OCI-LY1 (cell line): ENCODE measurements around the gene MEIG1.

Source experiments
- H2AFZ ChIP-seq: fragments of 200-600 bp; sonication (generic), shearing (Covaris generic); 2 replicates; pipeline ENCODE4 v1.6.0; 2014; ENCODE audit warnings: antibody characterized with exemption, mild to moderate bottlenecking, low read length
- H3F3A ChIP-seq: fragments of 200-600 bp; sonication (generic), shearing (Covaris generic); 2 replicates; pipeline ENCODE4 v1.6.0; 2014; ENCODE audit warnings: mild to moderate bottlenecking, antibody characterized with exemption, low read length, moderate library complexity; ENCODE audit not compliant: insufficient read depth
- H3K27ac ChIP-seq: fragments of 200-600 bp; sonication (generic); 2 replicates; pipeline ENCODE4 v1.5.1; 2014; ENCODE audit warnings: low read length, mixed run types, mild to moderate bottlenecking, low read depth; ENCODE audit not compliant: poor library complexity, severe bottlenecking
- H3K27me3 ChIP-seq: fragments of 200-600 bp; sonication (generic); 2 replicates; pipeline ENCODE4 v1.6.0; 2014; ENCODE audit warnings: antibody characterized with exemption, mild to moderate bottlenecking, low read length, moderate library complexity; ENCODE audit not compliant: insufficient read depth
- H3K36me3 ChIP-seq: fragments of 200-600 bp; sonication (generic); 2 replicates; pipeline ENCODE4 v1.6.1; 2014; ENCODE audit warnings: mild to moderate bottlenecking, antibody characterized with exemption, low read length, moderate library complexity, mixed read lengths; ENCODE audit not compliant: insufficient read depth
- H3K4me1 ChIP-seq: fragments of 200-600 bp; sonication (generic); 2 replicates; pipeline ENCODE4 v1.5.1; 2014; ENCODE audit warnings: mild to moderate bottlenecking, low read length, moderate library complexity; ENCODE audit not compliant: insufficient read depth, severe bottlenecking
- H3K4me2 ChIP-seq: fragments of 200-600 bp; sonication (generic), shearing (Covaris generic); 2 replicates; pipeline ENCODE4 v1.6.1; 2014; ENCODE audit warnings: low read length
- H3K4me3 ChIP-seq: fragments of 200-600 bp; sonication (generic); 2 replicates; pipeline ENCODE4 v1.5.1; 2014; ENCODE audit warnings: low read length, low read depth, mild to moderate bottlenecking, mixed read lengths; ENCODE audit not compliant: poor library complexity, severe bottlenecking
- H3K79me2 ChIP-seq: fragments of 200-600 bp; shearing (Covaris generic); 2 replicates; pipeline ENCODE4 v1.6.1; 2016; ENCODE audit warnings: mixed run types, low read length, mixed read lengths; ENCODE audit not compliant: insufficient read depth
- H3K9ac ChIP-seq: fragments of 200-600 bp; sonication (generic), shearing (Covaris generic); 2 replicates; pipeline ENCODE4 v1.6.1; 2014; ENCODE audit warnings: mild to moderate bottlenecking, low read length, mixed read lengths
- H3K9me2 ChIP-seq: fragments of 200-600 bp; sonication (generic), shearing (Covaris generic); 2 replicates; pipeline ENCODE4 v1.6.1; 2014; ENCODE audit warnings: low read depth, mild to moderate bottlenecking, low read length, mixed read lengths
- H3K9me3 ChIP-seq: fragments of 200-600 bp; shearing (Covaris generic); 2 replicates; pipeline ENCODE4 v1.6.1; 2014; ENCODE audit warnings: low read length, mixed read lengths
- H4K20me1 ChIP-seq: fragments of 200-600 bp; sonication (generic), shearing (Covaris generic); 2 replicates; pipeline ENCODE4 v1.6.0; 2016; ENCODE audit warnings: mild to moderate bottlenecking, low read length; ENCODE audit not compliant: insufficient read depth
- CTCF ChIP-seq: fragments of 200-600 bp; sonication (generic), shearing (Covaris generic); IDR thresholded peaks from 2 replicates; pipeline ENCODE4 v1.5.1; 2017; ENCODE audit warnings: mild to moderate bottlenecking, antibody characterized with exemption, low read length, moderate library complexity, mixed read lengths
- EZH2 ChIP-seq: fragments of 200-600 bp; sonication (generic), shearing (Covaris generic); IDR thresholded peaks from 2 replicates; pipeline ENCODE4 v1.8.0; 2017; ENCODE audit warnings: borderline replicate concordance, mixed run types, mild to moderate bottlenecking, antibody characterized with exemption, low read length, moderate library complexity, mixed read lengths

The MEIG1 gene

GRCh38 chr10:14945108-14945507, 14.1 kb upstream of the MEIG1 start:
- TF ChIP-seq EZH2 (no peak), CTCF (no peak)
- H3K9ac ChIP-seq, result no peak overlapping the region
- no peaks in the 10 kb centered on the region for H3K9me3 ChIP-seq
- H3K27ac ChIP-seq, result no peak overlapping the region
- no peaks in the 10 kb centered on the region for H3K9me2 ChIP-seq
- H4K20me1 ChIP-seq, result no peaks in the 10 kb centered on the region
- peaks cover 4% of the 10 kb centered on the region for H3K4me1 ChIP-seq
- H3K79me2 ChIP-seq, result peaks cover 19% of the 10 kb centered on the region
- no peaks in the 10 kb centered on the region for H3F3A ChIP-seq
- H3K36me3 ChIP-seq, result peaks cover 88% of the 10 kb centered on the region
- no peak overlapping the region for H3K4me3 ChIP-seq
- H3K27me3 ChIP-seq, result no peaks in the 10 kb centered on the region
- no peak overlapping the region for H3K4me2 ChIP-seq
- H2AFZ ChIP-seq, result no peak overlapping the region

- no peak overlapping the region for H3K27ac ChIP-seq
- H3K4me1 ChIP-seq, result peaks cover 20% of the 10 kb centered on the region
- H3F3A ChIP-seq, result no peaks in the 10 kb centered on the region
- H3K9ac ChIP-seq, result no peak overlapping the region
- H3K4me2 ChIP-seq, result no peak overlapping the region
- H2AFZ ChIP-seq, result no peak overlapping the region
- no peaks in the 10 kb centered on the region for H4K20me1 ChIP-seq
- TF ChIP-seq EZH2 (no peak), CTCF (no peak)
- H3K27me3 ChIP-seq, result no peaks in the 10 kb centered on the region
- no peaks in the 10 kb centered on the region for H3K9me3 ChIP-seq
- peaks cover 40% of the 10 kb centered on the region for H3K79me2 ChIP-seq
- H3K9me2 ChIP-seq, result no peaks in the 10 kb centered on the region
- peaks cover 80% of the 10 kb centered on the region for H3K36me3 ChIP-seq
- no peak overlapping the region for H3K4me3 ChIP-seq
Observed at GRCh38 chr10:14947268-14947667, 11.9 kb upstream of the MEIG1 start.

- peaks cover 60% of the 10 kb centered on the region for H3K36me3 ChIP-seq
- no peaks in the 10 kb centered on the region for H4K20me1 ChIP-seq
- peaks cover 49% of the 10 kb centered on the region for H3K79me2 ChIP-seq
- H3F3A ChIP-seq, result no peaks in the 10 kb centered on the region
- no peaks in the 10 kb centered on the region for H3K9me3 ChIP-seq
- no peak overlapping the region for H2AFZ ChIP-seq
- no peak overlapping the region for H3K9ac ChIP-seq
- peaks cover 26% of the 10 kb centered on the region for H3K4me1 ChIP-seq
- no peak overlapping the region for H3K4me3 ChIP-seq
- no peak overlapping the region for H3K27ac ChIP-seq
- H3K9me2 ChIP-seq, result no peaks in the 10 kb centered on the region
- no peak overlapping the region for H3K4me2 ChIP-seq
- TF ChIP-seq CTCF (no peak), EZH2 (no peak)
- no peaks in the 10 kb centered on the region for H3K27me3 ChIP-seq
Observed at GRCh38 chr10:14949291-14949690, 9.9 kb upstream of the MEIG1 start.
